Smooth muscle cell (in vitro differentiated cells): ENCODE results near the gene TTC28. TPM values are rescaled to one million over a fixed set of nuclear protein-coding genes. Genes with fewer than 3 reads are reported as not detected.
A peak's percentile ranks its signal among the peaks of the same experiment; 100 is the strongest.
"Not testable (repeated sequence)": the region's sequence is repeated elsewhere in the genome, so short reads cannot be mapped to it uniquely, and the experiment has no call there.

Source experiments
- DNase-seq: peaks from one replicate; lab custom pipeline; 2025; ENCODE audit not compliant: unreplicated experiment; lab: John Stamatoyannopoulos, UW
- H2AFZ ChIP-seq: fragments of 200-600 bp; sonication (generic); 2 replicates; pipeline ENCODE4 v1.6.0; 2016; ENCODE audit warnings: antibody characterized with exemption, low read depth, mild to moderate bottlenecking
- H3F3A ChIP-seq: fragments of 200-600 bp; sonication (generic); 2 replicates; pipeline ENCODE4 v1.6.0; 2017; ENCODE audit warnings: antibody characterized with exemption, low read depth
- H3K27ac ChIP-seq: fragments of 200-600 bp; sonication (generic); 2 replicates; pipeline ENCODE4 v1.5.1; 2016; ENCODE audit warnings: low read depth, mild to moderate bottlenecking
- H3K27me3 ChIP-seq: fragments of 200-600 bp; sonication (generic); 2 replicates; pipeline ENCODE4 v1.6.1; 2016; ENCODE audit warnings: low read depth, mild to moderate bottlenecking
- H3K36me3 ChIP-seq: fragments of 200-600 bp; sonication (generic); 2 replicates; pipeline ENCODE4 v1.5.1; 2016; ENCODE audit warnings: low read depth
- H3K4me1 ChIP-seq: fragments of 200-600 bp; sonication (generic); 2 replicates; pipeline ENCODE4 v1.5.1; 2016; ENCODE audit warnings: low read depth
- H3K4me2 ChIP-seq: fragments of 200-600 bp; sonication (generic); 2 replicates; pipeline ENCODE4 v1.6.0; 2016; ENCODE audit warnings: mild to moderate bottlenecking
- H3K4me3 ChIP-seq: fragments of 200-600 bp; sonication (generic); 2 replicates; pipeline ENCODE4 v1.5.1; 2016; ENCODE audit warnings: mild to moderate bottlenecking
- H3K79me2 ChIP-seq: fragments of 200-600 bp; sonication (generic); 2 replicates; pipeline ENCODE4 v1.6.0; 2016; ENCODE audit warnings: low read depth, mild to moderate bottlenecking
- H3K9ac ChIP-seq: fragments of 200-600 bp; sonication (generic); 2 replicates; pipeline ENCODE4 v1.6.0; 2016; ENCODE audit warnings: low read depth
- H3K9me3 ChIP-seq: fragments of 200-600 bp; sonication (generic); replicated peaks from 2 replicates; pipeline ENCODE4 v1.5.1; 2016; ENCODE audit warnings: low read depth
- H4K20me1 ChIP-seq: fragments of 200-600 bp; sonication (generic); 2 replicates; pipeline ENCODE4 v1.6.0; 2016; ENCODE audit warnings: low read depth
- WGBS: methylation state at CpG from one replicate; pipeline ENCODE4 v1.1.7; 2016; ENCODE audit warnings: low lambda C conversion rate; 5-methylcytosine and 5-hydroxymethylcytosine counted together
- polyA plus RNA-seq: library from polyadenylated mRNA; unstranded; fragments of >200 nt; fragmentation: Nextera tagmentation; extraction: Ambion mirVana; gene quantifications from 2 replicates; pipeline ENCODE4 v1.2.1, GENCODE V29; 2016
- total RNA-seq: library from RNA; depleted of rRNA; stranded (reverse); fragments of >200 nt; gene quantifications from 2 replicates; pipeline ENCODE4 v1.2.3, GENCODE V29; 2014
- TF ChIP-seq, protein P1 (sequence below): fragments of 200-600 bp; sonication (generic); IDR thresholded peaks from 2 replicates; pipeline ENCODE4 v1.5.1; 2017; ENCODE audit warnings: borderline replicate concordance, mild to moderate bottlenecking, antibody characterized with exemption; ENCODE audit not compliant: insufficient read depth, poor library complexity, severe bottlenecking

TTC28 gene
- total and polyA plus RNA-seq, 2 experiments from 2014 or later = 6.3 to 17.9 TPM

DNA sequence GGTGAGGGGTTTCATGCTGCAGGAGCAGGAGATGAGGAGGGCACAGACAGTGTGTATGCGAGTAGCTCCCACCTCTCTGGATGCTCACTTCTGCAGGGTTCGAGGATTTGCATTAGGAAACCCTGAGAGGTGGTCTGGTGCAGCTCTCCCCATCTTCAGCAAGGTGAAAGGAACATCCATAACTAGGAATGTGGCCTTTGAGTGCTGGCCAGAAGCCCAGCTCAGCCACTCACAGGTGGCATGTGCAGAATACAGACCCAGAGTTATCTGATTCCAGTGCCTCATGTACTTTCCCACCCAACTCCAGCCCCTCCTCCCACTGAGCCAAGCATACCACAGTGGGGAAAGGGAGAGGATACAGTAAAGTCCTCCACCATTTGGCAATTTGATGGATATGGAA lies 10.2 kb upstream of the TTC28 start:
- not testable (repeated sequence) for H3K27ac ChIP-seq, H3K4me3 ChIP-seq, H3K36me3 ChIP-seq, H3K9ac ChIP-seq, H3K4me1 ChIP-seq, H4K20me1 ChIP-seq, H2AFZ ChIP-seq, H3K27me3 ChIP-seq, H3K4me2 ChIP-seq, H3K79me2 ChIP-seq, H3F3A ChIP-seq, H3K9me3 ChIP-seq, DNase-seq
- WGBS = 96% methylated on average over 2 of the region's 2 CpGs

DNA sequence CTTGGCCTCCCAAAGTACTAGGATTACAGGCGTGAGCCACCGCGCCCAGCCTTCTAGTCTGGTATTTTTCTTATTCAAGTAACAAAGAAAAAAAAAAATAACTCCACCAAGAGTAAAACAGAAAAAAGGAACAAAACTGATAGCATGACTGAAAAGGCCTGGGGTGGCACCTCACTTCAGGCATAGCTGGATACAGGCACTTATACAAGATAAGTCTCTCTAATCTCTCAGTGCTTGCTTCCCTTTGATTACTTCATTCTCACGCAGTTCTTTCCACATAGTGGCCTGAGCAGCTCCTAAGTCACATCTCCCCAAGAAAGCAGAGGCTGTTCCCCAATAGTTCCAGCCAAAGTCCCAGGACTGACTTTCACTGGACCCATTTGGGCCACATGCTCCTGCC lies 3.3 kb upstream of the TTC28 start:
- not testable (repeated sequence) for H3K4me1 ChIP-seq, H3K9me3 ChIP-seq, H2AFZ ChIP-seq, H3K9ac ChIP-seq, DNase-seq, H4K20me1 ChIP-seq, H3K4me2 ChIP-seq, H3K79me2 ChIP-seq, H3K4me3 ChIP-seq, H3K36me3 ChIP-seq, H3K27me3 ChIP-seq, H3K27ac ChIP-seq, H3F3A ChIP-seq
- WGBS = 93% methylated on average over 4 of the region's 4 CpGs

DNA sequence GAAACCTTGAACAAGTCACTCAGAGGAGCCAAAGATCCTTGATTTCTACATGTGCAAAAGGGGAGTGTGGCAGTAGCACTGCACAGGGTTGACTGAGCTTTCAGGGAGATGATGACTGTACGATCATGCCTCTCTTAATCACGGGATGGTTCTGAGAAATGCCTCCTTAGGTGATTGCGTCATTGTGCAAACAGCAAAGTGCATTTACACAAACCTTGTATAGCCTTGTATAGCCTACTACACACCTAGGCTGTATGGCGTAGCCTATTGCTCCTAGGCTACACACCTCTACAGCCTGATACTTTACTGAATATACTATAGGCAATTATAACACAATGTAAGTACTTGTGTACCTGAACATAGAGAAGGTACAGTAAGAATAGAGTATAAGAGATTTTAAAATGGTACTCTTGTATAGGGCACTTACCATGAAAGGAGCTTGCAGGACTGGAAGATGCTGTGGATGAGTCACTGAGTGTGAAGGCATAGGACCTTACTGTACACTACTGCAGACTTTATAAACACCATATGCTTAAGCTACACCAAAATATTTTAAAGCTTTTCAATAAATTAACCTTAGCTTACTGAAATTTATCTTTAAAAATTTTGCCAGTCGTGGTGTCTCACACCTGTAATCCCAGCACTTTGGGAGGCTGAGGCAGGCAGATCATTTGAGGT lies 1.3 kb upstream of the TTC28 start:
- not testable (repeated sequence) for H3K4me3 ChIP-seq, H3K9ac ChIP-seq, H3K27ac ChIP-seq, DNase-seq, H3K4me2 ChIP-seq, H3K9me3 ChIP-seq, H3K27me3 ChIP-seq, H4K20me1 ChIP-seq, H2AFZ ChIP-seq, H3K4me1 ChIP-seq, H3F3A ChIP-seq, H3K36me3 ChIP-seq, H3K79me2 ChIP-seq
- WGBS = 88% methylated on average over 5 of the region's 5 CpGs

DNA sequence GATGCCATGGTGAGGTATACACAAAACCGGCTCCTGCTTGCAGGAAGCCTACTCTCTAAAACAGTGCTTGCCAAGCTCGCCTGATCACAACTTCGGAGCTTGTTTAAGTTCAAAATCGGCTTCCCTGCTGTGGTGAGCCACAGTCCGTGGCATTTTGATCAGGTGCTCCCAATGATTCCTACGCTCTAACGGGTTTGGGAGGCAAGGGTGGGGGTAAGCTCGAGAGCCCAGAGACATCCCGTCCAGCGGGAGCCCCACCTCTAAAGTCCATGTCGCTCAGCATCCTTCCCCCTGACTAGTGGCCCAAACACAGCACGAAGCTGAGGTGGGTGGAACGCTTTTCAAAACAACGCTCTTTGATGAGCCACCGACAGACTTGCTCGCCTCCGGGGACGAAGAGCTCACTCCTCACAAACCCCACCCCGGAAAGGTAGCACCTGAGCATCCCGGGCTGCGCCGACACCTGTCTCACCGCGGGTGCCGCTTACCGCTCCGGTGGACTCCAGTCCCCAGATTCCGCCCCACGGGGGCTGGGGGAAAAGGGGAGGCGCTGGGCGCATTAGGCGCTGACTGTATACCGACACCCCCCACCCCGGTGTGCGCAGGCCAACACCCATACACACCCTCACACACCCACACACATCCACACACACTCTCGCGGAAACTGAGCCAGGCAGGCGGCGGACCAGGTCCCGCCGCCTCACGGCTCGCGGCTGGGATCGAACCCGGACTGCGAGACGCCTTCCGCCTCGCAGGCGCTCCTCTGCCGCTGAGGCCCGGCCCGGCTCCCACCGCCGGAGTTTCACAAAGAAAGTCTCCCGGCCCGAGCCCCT lies 646 bp downstream of the TTC28 start:
- not testable (repeated sequence) for H3K4me1 ChIP-seq, H3K9me3 ChIP-seq, H3K27ac ChIP-seq, H3F3A ChIP-seq, H3K79me2 ChIP-seq, H3K27me3 ChIP-seq, DNase-seq, H3K36me3 ChIP-seq
- Histone ChIP-seq H3K4me3 (peak overlapping the region; percentile 85), H2AFZ (peak overlapping the region; percentile 72), H4K20me1 (peaks cover 21% of the 10 kb centered on the region), H3K9ac (peak overlapping the region; percentile 73), H3K4me2 (peak overlapping the region; percentile 84)
- WGBS = 26% methylated on average over 58 of the region's 58 CpGs

DNA sequence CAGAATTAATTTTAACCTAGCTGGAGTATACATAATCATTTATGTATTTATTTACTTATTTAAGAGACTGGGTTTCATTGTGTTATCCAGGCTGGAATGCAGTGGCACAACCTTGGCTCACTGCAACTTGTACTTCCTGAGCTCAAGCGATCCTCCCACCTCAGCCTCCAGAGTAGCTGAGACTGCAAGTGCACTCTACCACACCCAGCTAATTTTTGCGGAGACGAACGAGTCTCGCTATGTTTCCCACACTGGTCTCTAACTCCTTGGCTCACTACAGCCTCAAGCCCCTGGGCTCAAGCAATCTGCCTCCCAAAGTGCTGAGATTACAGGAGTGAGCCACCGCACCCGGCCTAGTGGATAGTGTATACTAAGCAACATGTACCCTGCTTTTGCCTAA lies 1.5 kb downstream of the TTC28 start:
- not testable (repeated sequence) for H3K4me2 ChIP-seq

DNA sequence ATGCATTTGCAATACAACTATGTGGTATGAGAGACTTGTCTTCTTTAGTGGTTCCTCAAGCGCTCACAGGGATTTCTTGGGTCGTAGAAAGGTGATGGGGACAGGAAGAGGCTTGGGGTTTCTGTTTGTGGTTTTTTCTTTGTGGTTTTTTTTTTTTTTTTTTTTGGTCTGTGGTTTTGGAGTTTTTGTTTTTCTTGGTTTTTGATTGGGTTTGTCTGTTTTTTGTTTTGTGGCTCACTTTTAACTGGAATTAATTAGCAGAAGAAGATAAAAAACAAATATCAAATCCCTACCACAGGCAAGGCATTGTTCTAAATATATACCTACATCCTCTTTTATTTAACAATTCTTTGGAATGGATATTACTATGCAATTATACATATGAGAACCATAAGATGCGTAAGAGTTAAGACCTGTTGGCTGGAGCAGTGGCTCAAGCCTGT lies 5.5 kb downstream of the TTC28 start:
- H2AFZ ChIP-seq = no peak overlapping the region
- peaks cover 43% of the 10 kb centered on the region for H4K20me1 ChIP-seq
- no peaks in the 10 kb centered on the region for H3K9me3 ChIP-seq
- no peaks in the 10 kb centered on the region for H3F3A ChIP-seq
- WGBS = 30% methylated on average over 3 of the region's 3 CpGs
- no peaks in the 10 kb centered on the region for H3K27me3 ChIP-seq
- no peaks in the 10 kb centered on the region for H3K4me1 ChIP-seq
- H3K36me3 ChIP-seq = no peaks in the 10 kb centered on the region
- H3K9ac ChIP-seq = no peak overlapping the region
- no peak overlapping the region for H3K27ac ChIP-seq
- peak overlapping the region; percentile 3 for H3K4me2 ChIP-seq
- peaks cover 10% of the 10 kb centered on the region for H3K79me2 ChIP-seq
- H3K4me3 ChIP-seq = no peak overlapping the region
- TF ChIP-seq, protein P1, sequence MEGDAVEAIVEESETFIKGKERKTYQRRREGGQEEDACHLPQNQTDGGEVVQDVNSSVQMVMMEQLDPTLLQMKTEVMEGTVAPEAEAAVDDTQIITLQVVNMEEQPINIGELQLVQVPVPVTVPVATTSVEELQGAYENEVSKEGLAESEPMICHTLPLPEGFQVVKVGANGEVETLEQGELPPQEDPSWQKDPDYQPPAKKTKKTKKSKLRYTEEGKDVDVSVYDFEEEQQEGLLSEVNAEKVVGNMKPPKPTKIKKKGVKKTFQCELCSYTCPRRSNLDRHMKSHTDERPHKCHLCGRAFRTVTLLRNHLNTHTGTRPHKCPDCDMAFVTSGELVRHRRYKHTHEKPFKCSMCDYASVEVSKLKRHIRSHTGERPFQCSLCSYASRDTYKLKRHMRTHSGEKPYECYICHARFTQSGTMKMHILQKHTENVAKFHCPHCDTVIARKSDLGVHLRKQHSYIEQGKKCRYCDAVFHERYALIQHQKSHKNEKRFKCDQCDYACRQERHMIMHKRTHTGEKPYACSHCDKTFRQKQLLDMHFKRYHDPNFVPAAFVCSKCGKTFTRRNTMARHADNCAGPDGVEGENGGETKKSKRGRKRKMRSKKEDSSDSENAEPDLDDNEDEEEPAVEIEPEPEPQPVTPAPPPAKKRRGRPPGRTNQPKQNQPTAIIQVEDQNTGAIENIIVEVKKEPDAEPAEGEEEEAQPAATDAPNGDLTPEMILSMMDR = no peak
- no peak for DNase-seq

More for the DNA sequence above, 1.5 kb downstream of the TTC28 start:
- H3K79me2 ChIP-seq, H3F3A ChIP-seq, DNase-seq, H3K27ac ChIP-seq, H3K4me1 ChIP-seq, H2AFZ ChIP-seq, H3K4me3 ChIP-seq, H3K9me3 ChIP-seq, H3K36me3 ChIP-seq, H3K27me3 ChIP-seq, H3K9ac ChIP-seq: not testable (repeated sequence)
- peaks cover 29% of the 10 kb centered on the region for H4K20me1 ChIP-seq
- WGBS = 90% methylated on average over 7 of the region's 7 CpGs
